ENCODE results near the gene APMAP. TPM values are rescaled to one million over a fixed set of nuclear protein-coding genes. Genes with fewer than 3 reads are reported as not detected.

APMAP gene
- total RNA-seq, 1 experiment from 2014 or later, result 67.8 TPM

- no peak overlapping the region for H3K4me3 Mint-ChIP-seq
- no peak overlapping the region for H3K23ac ChIP-seq (ENCODE audit: insufficient read length, low read depth, low read length)
These were observed 24.2 kb downstream of the APMAP start for GRCh38 chr20:24968278-24968800.

More at GRCh38 chr20:24968278-24968800, 24.2 kb downstream of the APMAP start:
- no peak overlapping the region for H2BK12ac ChIP-seq (ENCODE audit: insufficient read length, low read depth, low read length)
- H4K91ac ChIP-seq (ENCODE audit: insufficient read length, low read depth, low read length), result no peak overlapping the region
- no peaks in the 10 kb centered on the region for H4K20me1 ChIP-seq (ENCODE audit: control insufficient read depth, insufficient read depth, insufficient read length)
- peak; percentile 10 for DNase-seq
- WGBS (ENCODE audit: extremely low coverage, insufficient read length, low lambda C conversion rate), result no CpG with 5 or more reads among the region's 5 CpGs
- no peaks in the 10 kb centered on the region for H3K4me1 ChIP-seq (ENCODE audit: insufficient read depth, low read length)
- no peaks in the 10 kb centered on the region for H3K9me3 ChIP-seq (ENCODE audit: control insufficient read depth, low read depth, low read length)
- H3K9ac ChIP-seq (ENCODE audit: extremely low read depth, insufficient read length, low read length), result no peak overlapping the region
- Mint-ChIP-seq H3K36me3 (ENCODE audit: insufficient read depth in 1 of 3, low read depth in 3 of 3) (peaks cover 30 to 80% (median 52%) of the 10 kb centered on the region in 3 experiments; a peak in 6 of 7 replicates), H3K27ac (no peak overlapping the region), H3K4me1 (no peaks in the 10 kb centered on the region), H3K9me3 (no peaks in the 10 kb centered on the region), H3K27me3 (ENCODE audit: low read depth) (no peaks in the 10 kb centered on the region)
- no peak overlapping the region for H3K18ac ChIP-seq (ENCODE audit: insufficient read length, low read depth, low read length)
- no peak overlapping the region for H3K14ac ChIP-seq (ENCODE audit: insufficient read depth, low read length)
- H3T11ph ChIP-seq (ENCODE audit: low read length), result no peak overlapping the region
- H2AK5ac ChIP-seq (ENCODE audit: insufficient read length, low read length), result no peak overlapping the region
- no peak overlapping the region for H3K56ac ChIP-seq (ENCODE audit: insufficient read length, low read depth, low read length)
- no peaks in the 10 kb centered on the region for H3K23me2 ChIP-seq (ENCODE audit: insufficient read length, low read depth, low read length, poor library complexity, severe bottlenecking)
- H2AFZ ChIP-seq (ENCODE audit: low read length), result no peak overlapping the region
- no peaks in the 10 kb centered on the region for H3K27me3 ChIP-seq (ENCODE audit: insufficient read depth, low read length)
- no peak overlapping the region for H2BK15ac ChIP-seq (ENCODE audit: low read depth, low read length)
- H3K79me2 ChIP-seq (ENCODE audit: insufficient read depth, low read length), result no peaks in the 10 kb centered on the region
- H3K4me2 ChIP-seq (ENCODE audit: insufficient read depth, insufficient read length, low read length), result no peak overlapping the region
- TF ChIP-seq CTCF (conservative IDR thresholded peaks at IDR 0.05), result no peak
- H4K8ac ChIP-seq (replicated peaks; ENCODE audit: insufficient read length, low read depth, low read length), result no peak overlapping the region
- H2BK120ac ChIP-seq (ENCODE audit: low read depth, low read length, poor library complexity, severe bottlenecking), result no peak overlapping the region
- H2BK20ac ChIP-seq (ENCODE audit: low read depth, low read length, poor library complexity, severe bottlenecking), result no peak overlapping the region
- no peak overlapping the region for H3K27ac ChIP-seq (ENCODE audit: insufficient read length, low read depth, low read length)
- H4K5ac ChIP-seq (ENCODE audit: insufficient read length, low read depth, low read length), result no peak overlapping the region
- no peak overlapping the region for H2BK5ac ChIP-seq (ENCODE audit: insufficient read length, low read length)
- no peaks in the 10 kb centered on the region for H3K79me1 ChIP-seq (ENCODE audit: insufficient read depth, low read depth, low read length, poor library complexity, severe bottlenecking)
- H3K4ac ChIP-seq (ENCODE audit: low read depth, low read length), result no peak overlapping the region
